ENCODE data around the gene EXOC2. TPM values are rescaled to one million over a fixed set of nuclear protein-coding genes. Genes with fewer than 3 reads are reported as not detected.

EXOC2 gene
- total RNA-seq, 1 donor from 2014 or later, result 46.5 TPM

GRCh38 chr6:473768-474452 lies 219.0 kb downstream of the EXOC2 start:
- TF ChIP-seq CTCF (IDR thresholded peaks at IDR 0.05), result no peak
- no peak for TF ChIP-seq EZH2 (IDR thresholded peaks at IDR 0.05)
- no peak for TF ChIP-seq EZH2phosphoT487 (IDR thresholded peaks at IDR 0.05)
- no peaks in the 10 kb centered on the region for H4K20me1 ChIP-seq (ENCODE audit: low read depth)
- H3F3A ChIP-seq (ENCODE audit: low read depth), result no peaks in the 10 kb centered on the region
- H3K4me3 ChIP-seq, result no peak overlapping the region
- H3K4me2 ChIP-seq, result no peak overlapping the region
- Mint-ChIP-seq H3K4me3 (no peak overlapping the region), H3K27ac (no peak overlapping the region), H3K4me1 (peaks cover 23% of the 10 kb centered on the region), H3K36me3 (no peaks in the 10 kb centered on the region), H3K9me3 (no peaks in the 10 kb centered on the region), H3K27me3 (ENCODE audit: insufficient read depth, low read depth) (peaks cover 2% of the 10 kb centered on the region)
- H3K4me1 ChIP-seq, result peaks cover 24% of the 10 kb centered on the region
- no peak for DNase-seq (ENCODE audit: low spot score)
- H3K27ac ChIP-seq, result no peak overlapping the region
- no peaks in the 10 kb centered on the region for H3K79me2 ChIP-seq (ENCODE audit: low read depth)
- H3K36me3 ChIP-seq, result no peaks in the 10 kb centered on the region
- no peak overlapping the region for H3K9ac ChIP-seq
- H3K9me3 ChIP-seq (ENCODE audit: low read depth), result no peaks in the 10 kb centered on the region
- H3K27me3 ChIP-seq, result no peaks in the 10 kb centered on the region
- no peak overlapping the region for H2AFZ ChIP-seq (replicated peaks)

- Histone ChIP-seq H3K27ac (no peak overlapping the region), H3F3A (ENCODE audit: low read depth) (no peaks in the 10 kb centered on the region), H3K27me3 (no peaks in the 10 kb centered on the region), H3K4me3 (no peak overlapping the region), H3K4me2 (no peak overlapping the region), H3K9ac (no peak overlapping the region), H2AFZ (replicated peaks) (no peak overlapping the region), H4K20me1 (ENCODE audit: low read depth) (no peaks in the 10 kb centered on the region), H3K36me3 (no peaks in the 10 kb centered on the region), H3K9me3 (ENCODE audit: low read depth) (no peaks in the 10 kb centered on the region), H3K4me1 (peaks cover 24% of the 10 kb centered on the region), H3K79me2 (ENCODE audit: low read depth) (no peaks in the 10 kb centered on the region)
- peaks cover 2% of the 10 kb centered on the region for H3K27me3 Mint-ChIP-seq (ENCODE audit: insufficient read depth, low read depth)
- H3K36me3 Mint-ChIP-seq, result no peaks in the 10 kb centered on the region
- TF ChIP-seq EZH2 (IDR thresholded peaks at IDR 0.05) (no peak), EZH2phosphoT487 (IDR thresholded peaks at IDR 0.05) (no peak), CTCF (IDR thresholded peaks at IDR 0.05) (no peak)
- no peak overlapping the region for H3K4me3 Mint-ChIP-seq
- no peaks in the 10 kb centered on the region for H3K9me3 Mint-ChIP-seq
- H3K4me1 Mint-ChIP-seq, result peaks cover 23% of the 10 kb centered on the region
- H3K27ac Mint-ChIP-seq, result no peak overlapping the region
- DNase-seq (ENCODE audit: low spot score), result no peak
These were observed 219.6 kb downstream of the EXOC2 start for GRCh38 chr6:473356-473755.

- H3K4me3 ChIP-seq, result no peak overlapping the region
- peaks cover 23% of the 10 kb centered on the region for H3K4me1 Mint-ChIP-seq
- no peak for TF ChIP-seq CTCF (IDR thresholded peaks at IDR 0.05)
- TF ChIP-seq EZH2 (IDR thresholded peaks at IDR 0.05), result no peak
- TF ChIP-seq EZH2phosphoT487 (IDR thresholded peaks at IDR 0.05), result no peak
- no peak overlapping the region for H3K9ac ChIP-seq
- no peaks in the 10 kb centered on the region for H3K9me3 ChIP-seq (ENCODE audit: low read depth)
- H3K36me3 ChIP-seq, result no peaks in the 10 kb centered on the region
- H3K4me2 ChIP-seq, result no peak overlapping the region
- H3K36me3 Mint-ChIP-seq, result no peaks in the 10 kb centered on the region
- H3K4me1 ChIP-seq, result peaks cover 23% of the 10 kb centered on the region
- no peaks in the 10 kb centered on the region for H4K20me1 ChIP-seq (ENCODE audit: low read depth)
- H3F3A ChIP-seq (ENCODE audit: low read depth), result no peaks in the 10 kb centered on the region
- H2AFZ ChIP-seq (replicated peaks), result no peak overlapping the region
- H3K27me3 ChIP-seq, result no peaks in the 10 kb centered on the region
- H3K27ac Mint-ChIP-seq, result peak overlapping the region; percentile 81
- peaks cover 2% of the 10 kb centered on the region for H3K27me3 Mint-ChIP-seq (ENCODE audit: insufficient read depth, low read depth)
- H3K4me3 Mint-ChIP-seq, result no peak overlapping the region
- H3K9me3 Mint-ChIP-seq, result peaks cover 2% of the 10 kb centered on the region
- peak; percentile 31 for DNase-seq (ENCODE audit: low spot score)
- no peak overlapping the region for H3K27ac ChIP-seq
- H3K79me2 ChIP-seq (ENCODE audit: low read depth), result no peaks in the 10 kb centered on the region
These were observed 222.0 kb downstream of the EXOC2 start for GRCh38 chr6:470901-471448.
